ENCODE results near the gene ERBIN. TPM values are rescaled to one million over a fixed set of nuclear protein-coding genes. Genes with fewer than 3 reads are reported as not detected.

The ERBIN gene
- total RNA-seq, 1 experiment from 2014 or later = 88.4 TPM

- no peaks in the 10 kb centered on the region for H3K27me3 ChIP-seq (ENCODE audit: control insufficient read depth, insufficient read depth, low read length)
- ATAC-seq (no peak), DNase-seq (ENCODE audit: low read depth, low spot score) (no peak)
- H3K4me3 ChIP-seq (ENCODE audit: low read depth in 2 of 2, low read length in 2 of 2) = no peak overlapping the region
- intact Hi-C loops (cut with micrococcal nuclease; ENCODE audit: unreplicated experiment) (no loop called here), in situ Hi-C loops (cut with HindIII; ENCODE audit: low pct_unique_long_range_greater_than_20kb, low sequenced_read_pairs) (no loop called here)
- ChIA-PET CTCF (no interaction called here), POLR2A (no interaction called here)
- peaks cover 24% of the 10 kb centered on the region for H3K4me1 ChIP-seq (ENCODE audit: control insufficient read depth, insufficient read depth, low read length)
- no peak for TF ChIP-seq TCF7L2 (IDR thresholded peaks at IDR 0.05; ENCODE audit: low read depth, low read length)
- no peak for TF ChIP-seq POLR2AphosphoS5 (IDR thresholded peaks at IDR 0.05; ENCODE audit: low read depth, low read length)
- no peak for TF ChIP-seq SIN3A (IDR thresholded peaks at IDR 0.05; ENCODE audit: borderline replicate concordance, insufficient read depth, low read depth, low read length)
- no peak for TF ChIP-seq REST (IDR thresholded peaks at IDR 0.05; ENCODE audit: insufficient read depth in 1 of 2, low read depth in 2 of 2, low read length in 1 of 2)
- no peak for TF ChIP-seq CTCF (IDR thresholded peaks at IDR 0.05)
- BruUV-seq (replicated peaks) = no TSS peak
- H3K36me3 ChIP-seq (ENCODE audit: control insufficient read depth, insufficient read depth, low read length) = no peaks in the 10 kb centered on the region
- no peak overlapping the region for H3K27ac ChIP-seq (ENCODE audit: low read length)
- no peaks in the 10 kb centered on the region for H3K9me3 ChIP-seq (ENCODE audit: control insufficient read depth, insufficient read depth, low read depth, low read length)
Observed at GRCh38 chr5:65981969-65982619, 55.7 kb downstream of the ERBIN start.

GRCh38 chr5:65982635-65983034, 56.3 kb downstream of the ERBIN start:
- POLR2A ChIA-PET = no interaction called here
- BruUV-seq (replicated peaks) = no TSS peak

More at GRCh38 chr5:65982635-65983034, 56.3 kb downstream of the ERBIN start:
- TF ChIP-seq TCF7L2 (IDR thresholded peaks at IDR 0.05; ENCODE audit: low read depth, low read length) = no peak
- TF ChIP-seq POLR2AphosphoS5 (IDR thresholded peaks at IDR 0.05; ENCODE audit: low read depth, low read length) = no peak
- TF ChIP-seq CTCF (IDR thresholded peaks at IDR 0.05) = no peak
- TF ChIP-seq SIN3A (IDR thresholded peaks at IDR 0.05; ENCODE audit: borderline replicate concordance, insufficient read depth, low read depth, low read length) = no peak
- TF ChIP-seq REST (IDR thresholded peaks at IDR 0.05; ENCODE audit: insufficient read depth in 1 of 2, low read depth in 2 of 2, low read length in 1 of 2) = no peak
- in situ Hi-C loops (cut with HindIII; ENCODE audit: low pct_unique_long_range_greater_than_20kb, low sequenced_read_pairs) = no loop called here
- no peak for DNase-seq (ENCODE audit: low read depth, low spot score)
- no peak for ATAC-seq
- Histone ChIP-seq H3K4me3 (ENCODE audit: low read depth in 2 of 2, low read length in 2 of 2) (no peak overlapping the region), H3K27me3 (ENCODE audit: control insufficient read depth, insufficient read depth, low read length) (no peaks in the 10 kb centered on the region), H3K36me3 (ENCODE audit: control insufficient read depth, insufficient read depth, low read length) (no peaks in the 10 kb centered on the region), H3K9me3 (ENCODE audit: control insufficient read depth, insufficient read depth, low read depth, low read length) (no peaks in the 10 kb centered on the region), H3K4me1 (ENCODE audit: control insufficient read depth, insufficient read depth, low read length) (peaks cover 24% of the 10 kb centered on the region), H3K27ac (ENCODE audit: low read length) (no peak overlapping the region)
- intact Hi-C loops (cut with micrococcal nuclease; ENCODE audit: unreplicated experiment) = no loop called here
- CTCF ChIA-PET = no interaction called here
